Measurements from ENCODE around the gene TMIGD1.

Gene TMIGD1

DNA sequence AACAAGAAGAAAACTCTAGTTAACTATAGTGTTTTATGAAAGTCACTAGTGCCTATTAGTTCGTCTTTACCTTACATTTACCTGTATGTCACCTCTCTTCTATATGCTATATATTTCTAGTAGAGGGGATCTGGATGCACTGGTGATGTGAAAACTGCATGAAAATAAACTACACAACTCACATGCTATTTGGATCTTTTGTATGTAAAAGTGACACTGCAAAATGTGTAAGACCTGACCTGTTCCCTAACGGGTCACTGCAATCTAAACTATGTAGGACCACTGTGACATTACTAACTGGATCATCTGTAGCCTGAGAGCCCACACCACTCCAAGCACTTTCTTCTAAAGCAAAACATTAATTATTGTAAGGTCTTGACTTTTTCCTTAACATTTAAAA is 43.8 kb downstream of the TMIGD1 start:
- no peak for DNase-seq (ENCODE audit: low read depth)

DNA sequence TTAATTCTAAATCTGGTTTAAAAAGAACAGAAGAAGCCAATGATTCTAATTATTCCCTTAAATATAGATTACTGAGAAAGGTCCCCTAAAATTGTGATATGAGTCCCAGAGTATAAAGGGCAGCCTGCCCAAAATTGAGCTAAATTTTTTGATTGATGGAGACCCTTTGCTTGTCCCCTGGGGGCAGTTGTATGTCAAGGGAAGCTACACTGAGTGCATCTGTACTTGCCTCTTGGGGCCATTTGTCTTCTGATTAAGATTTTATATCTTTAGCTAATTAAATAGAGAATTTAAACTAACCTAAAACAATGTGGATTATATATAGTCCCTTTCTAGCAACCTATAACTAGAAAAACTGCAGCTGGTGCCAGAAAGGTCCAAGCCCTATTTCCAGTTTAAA is 54.7 kb downstream of the TMIGD1 start:
- DNase-seq (ENCODE audit: low read depth) = no peak

DNA sequence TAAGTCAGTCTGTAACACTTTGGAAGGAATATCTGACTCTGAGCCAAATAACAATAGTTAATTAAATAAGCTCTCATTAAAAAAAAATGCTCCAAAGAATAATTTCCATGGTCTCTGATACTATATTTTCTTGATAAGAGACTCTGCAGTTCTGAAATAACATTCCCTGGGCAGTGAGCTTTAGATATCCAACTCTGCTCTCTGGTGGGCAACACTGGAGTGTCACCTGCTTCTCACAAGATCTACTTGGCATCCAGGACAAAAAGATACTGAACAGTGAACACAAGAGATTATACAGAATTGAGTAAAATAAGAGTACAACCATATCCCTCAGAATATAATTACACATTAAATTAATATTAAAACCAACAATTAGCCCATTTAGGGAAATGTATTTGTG is 55.8 kb downstream of the TMIGD1 start:
- DNase-seq (ENCODE audit: low read depth) = no peak

DNA sequence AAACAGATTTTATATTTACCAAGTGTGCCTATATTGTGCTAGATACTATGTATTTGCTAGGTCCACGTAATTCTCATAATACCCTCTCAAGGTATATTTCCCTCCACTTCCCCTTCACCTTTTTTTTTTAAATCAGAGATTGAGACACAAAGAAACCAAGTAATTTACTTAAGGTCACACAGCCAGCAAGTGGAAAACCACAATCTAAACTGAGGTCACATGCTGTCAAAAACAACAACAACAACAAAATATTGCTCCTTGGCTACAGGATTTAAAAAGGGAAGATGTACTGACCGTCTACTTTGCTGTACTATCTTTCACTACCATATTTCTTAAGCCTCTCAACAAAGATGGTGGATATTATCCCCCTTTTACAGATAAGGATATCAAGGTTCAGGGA is 57.9 kb downstream of the TMIGD1 start:
- no peak for DNase-seq (ENCODE audit: low read depth)

DNA sequence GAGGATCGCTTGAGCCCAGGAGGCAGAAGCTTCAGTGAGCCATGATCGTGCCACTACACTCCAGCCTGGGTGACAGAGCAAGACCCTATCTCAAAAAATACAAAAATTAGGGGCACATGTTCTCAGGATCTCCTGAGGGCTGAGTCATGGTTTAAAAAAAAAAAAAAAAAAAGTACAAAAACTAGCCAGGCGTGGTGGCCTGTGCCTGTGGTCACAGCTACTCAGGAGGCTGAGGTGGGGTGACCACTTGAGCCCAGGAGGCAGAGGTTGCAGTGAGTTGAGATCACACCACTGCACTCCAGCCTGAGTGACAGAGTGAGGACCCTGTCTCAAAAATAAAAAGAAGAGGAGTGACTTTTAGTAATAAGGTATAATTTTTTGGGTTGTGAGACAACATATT is 59.0 kb downstream of the TMIGD1 start:
- DNase-seq (ENCODE audit: low read depth) = no peak

DNA sequence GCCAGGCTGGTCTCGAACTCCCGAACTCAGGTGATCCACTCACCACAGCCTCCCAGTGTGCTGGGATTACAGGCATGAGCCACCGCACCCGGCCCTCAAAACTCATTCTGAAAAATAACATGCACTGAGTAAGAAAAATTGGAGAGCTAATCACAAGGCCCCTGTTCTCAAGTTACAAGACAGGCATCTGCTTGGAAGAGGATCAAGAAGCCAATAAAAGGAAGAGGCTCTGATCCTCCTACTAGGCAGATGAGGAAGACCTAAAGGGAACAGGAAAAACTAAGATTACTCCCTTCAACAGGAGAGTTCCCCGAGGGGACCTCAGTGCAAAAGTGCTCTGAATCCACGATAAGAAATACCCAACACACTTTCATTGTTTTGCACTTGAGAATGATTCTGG is 60.5 kb downstream of the TMIGD1 start:
- DNase-seq (ENCODE audit: low read depth) = no peak

DNA sequence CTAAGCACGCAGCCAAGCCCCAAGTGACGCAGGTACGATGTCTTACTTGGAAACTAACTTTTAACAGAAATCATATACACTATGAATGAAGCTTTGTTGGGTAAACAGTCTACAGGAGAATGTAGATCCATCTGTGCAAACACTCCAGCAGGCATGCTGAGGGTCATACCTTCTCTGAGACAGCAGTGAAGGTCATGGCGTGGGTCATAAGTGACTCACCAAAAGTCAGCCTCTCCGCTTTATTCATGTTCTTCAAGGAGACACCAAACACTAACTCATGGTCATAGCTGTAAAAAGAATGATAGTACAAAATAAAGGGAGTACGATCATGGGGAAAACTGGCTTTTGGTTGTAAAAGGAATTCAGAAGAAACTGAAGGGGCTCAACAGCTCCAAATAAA is 62.8 kb downstream of the TMIGD1 start:
- DNase-seq (ENCODE audit: low read depth) = no peak

DNA sequence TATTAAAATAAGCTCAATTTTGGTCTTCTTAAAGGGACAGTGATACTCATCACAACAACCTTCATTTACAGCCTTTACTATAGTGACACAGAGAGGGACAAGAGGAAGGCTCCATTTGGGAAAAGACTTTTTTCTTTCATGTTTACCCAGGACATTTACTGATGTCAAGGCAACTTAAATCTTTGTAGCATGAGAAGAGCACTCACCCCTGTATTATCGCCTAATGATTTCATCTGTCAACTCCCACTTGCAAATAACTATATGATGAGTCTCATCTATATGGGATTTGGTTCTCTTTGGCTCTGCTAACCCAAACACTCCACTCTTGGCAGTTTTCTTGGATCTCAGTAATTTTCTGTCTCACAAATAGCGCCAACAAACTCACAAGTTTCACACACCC is 66.2 kb downstream of the TMIGD1 start:
- no peak for DNase-seq (ENCODE audit: low read depth)

All from activated T-helper 9 cell treated with anti-CD3 and anti-CD28 coated beads, Interleukin-2, amount 50 U/mL, for 16 hours (primary cell).